OCI-LY3 (cell line): ENCODE results near the gene TOLLIP.

Experiments used
- H2AFZ ChIP-seq: fragments of 200-600, 300-600 bp; shearing (Covaris generic); 2 replicates; pipeline ENCODE4 v1.6.0; 2014; ENCODE audit warnings: antibody characterized with exemption, low read depth, low read length
- H3K27ac ChIP-seq: fragments of 200-600, 300-600 bp; sonication (generic); 2 replicates; pipeline ENCODE4 v1.5.1; 2014; ENCODE audit warnings: mild to moderate bottlenecking, low read length, moderate library complexity, mixed read lengths
- H3K27me3 ChIP-seq: fragments of 200-600, 300-600 bp; sonication (generic); 2 replicates; pipeline ENCODE4 v1.6.1; 2014; ENCODE audit warnings: low read depth, low read length, mixed read lengths
- H3K36me3 ChIP-seq: fragments of 200-600, 300-600 bp; sonication (generic); replicated peaks from 2 replicates; pipeline ENCODE3; 2014; ENCODE audit warnings: low read depth, low read length, mixed read lengths
- H3K4me1 ChIP-seq: fragments of 300-600, 200-600 bp; sonication (generic); 2 replicates; pipeline ENCODE4 v1.6.1; 2014; ENCODE audit warnings: low read length, mixed read lengths
- H3K4me2 ChIP-seq: fragments of 200-600, 300-600 bp; sonication (generic); 2 replicates; pipeline ENCODE4 v1.6.1; 2014; ENCODE audit warnings: low read length, mixed read lengths
- H3K4me3 ChIP-seq: fragments of 300-600, 200-600 bp; sonication (generic); 2 replicates; pipeline ENCODE4 v1.5.1; 2014; ENCODE audit warnings: antibody characterized with exemption, mild to moderate bottlenecking, low read length, moderate library complexity
- H3K79me2 ChIP-seq: fragments of 300-600, 200-600 bp; shearing (Covaris generic); 2 replicates; pipeline ENCODE4 v1.6.1; 2014; ENCODE audit warnings: mild to moderate bottlenecking, low read length, mixed read lengths
- H3K9ac ChIP-seq: fragments of 300-600, 200-600 bp; shearing (Covaris generic); 2 replicates; pipeline ENCODE4 v1.6.0; 2014; ENCODE audit warnings: mild to moderate bottlenecking, low read length, moderate library complexity
- H3K9me3 ChIP-seq: fragments of 200-600, 300-600 bp; shearing (Covaris generic); 2 replicates; pipeline ENCODE4 v1.6.1; 2014; ENCODE audit warnings: low read length, mixed read lengths; ENCODE audit not compliant: insufficient read depth
- H4K20me1 ChIP-seq: fragments of 200-600, 300-600 bp; sonication (generic); 2 replicates; pipeline ENCODE4 v1.6.1; 2016; ENCODE audit warnings: low read length, mixed read lengths; ENCODE audit not compliant: insufficient read depth
- EZH2phosphoT487 ChIP-seq: fragments of 200-600 bp; shearing (Covaris generic); IDR thresholded peaks from 2 replicates; pipeline ENCODE4 v1.6.1; 2018; ENCODE audit warnings: antibody characterized with exemption, mixed run types, low read depth
- TF ChIP-seq, protein P1 (sequence below): fragments of 200-600, 300-600 bp; sonication (generic); IDR thresholded peaks from 2 replicates; pipeline ENCODE4 v1.5.1; 2014; ENCODE audit warnings: antibody characterized with exemption, low read length, low read depth

The TOLLIP gene

GRCh38 chr11:1293619-1294015 is 15.8 kb downstream of the TOLLIP start:
- H3K9ac ChIP-seq = no peak overlapping the region
- no peaks in the 10 kb centered on the region for H3K9me3 ChIP-seq
- H3K4me3 ChIP-seq = no peak overlapping the region
- H3K79me2 ChIP-seq = no peaks in the 10 kb centered on the region
- H2AFZ ChIP-seq = no peak overlapping the region
- peaks cover 3% of the 10 kb centered on the region for H3K36me3 ChIP-seq
- H3K27me3 ChIP-seq = no peaks in the 10 kb centered on the region
- no peaks in the 10 kb centered on the region for H3K4me1 ChIP-seq
- H3K4me2 ChIP-seq = no peak overlapping the region
- TF ChIP-seq, protein P1, sequence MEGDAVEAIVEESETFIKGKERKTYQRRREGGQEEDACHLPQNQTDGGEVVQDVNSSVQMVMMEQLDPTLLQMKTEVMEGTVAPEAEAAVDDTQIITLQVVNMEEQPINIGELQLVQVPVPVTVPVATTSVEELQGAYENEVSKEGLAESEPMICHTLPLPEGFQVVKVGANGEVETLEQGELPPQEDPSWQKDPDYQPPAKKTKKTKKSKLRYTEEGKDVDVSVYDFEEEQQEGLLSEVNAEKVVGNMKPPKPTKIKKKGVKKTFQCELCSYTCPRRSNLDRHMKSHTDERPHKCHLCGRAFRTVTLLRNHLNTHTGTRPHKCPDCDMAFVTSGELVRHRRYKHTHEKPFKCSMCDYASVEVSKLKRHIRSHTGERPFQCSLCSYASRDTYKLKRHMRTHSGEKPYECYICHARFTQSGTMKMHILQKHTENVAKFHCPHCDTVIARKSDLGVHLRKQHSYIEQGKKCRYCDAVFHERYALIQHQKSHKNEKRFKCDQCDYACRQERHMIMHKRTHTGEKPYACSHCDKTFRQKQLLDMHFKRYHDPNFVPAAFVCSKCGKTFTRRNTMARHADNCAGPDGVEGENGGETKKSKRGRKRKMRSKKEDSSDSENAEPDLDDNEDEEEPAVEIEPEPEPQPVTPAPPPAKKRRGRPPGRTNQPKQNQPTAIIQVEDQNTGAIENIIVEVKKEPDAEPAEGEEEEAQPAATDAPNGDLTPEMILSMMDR = peak; percentile 35
- no peak for TF ChIP-seq EZH2phosphoT487
- no peak overlapping the region for H3K27ac ChIP-seq
- H4K20me1 ChIP-seq = no peaks in the 10 kb centered on the region

DNA sequence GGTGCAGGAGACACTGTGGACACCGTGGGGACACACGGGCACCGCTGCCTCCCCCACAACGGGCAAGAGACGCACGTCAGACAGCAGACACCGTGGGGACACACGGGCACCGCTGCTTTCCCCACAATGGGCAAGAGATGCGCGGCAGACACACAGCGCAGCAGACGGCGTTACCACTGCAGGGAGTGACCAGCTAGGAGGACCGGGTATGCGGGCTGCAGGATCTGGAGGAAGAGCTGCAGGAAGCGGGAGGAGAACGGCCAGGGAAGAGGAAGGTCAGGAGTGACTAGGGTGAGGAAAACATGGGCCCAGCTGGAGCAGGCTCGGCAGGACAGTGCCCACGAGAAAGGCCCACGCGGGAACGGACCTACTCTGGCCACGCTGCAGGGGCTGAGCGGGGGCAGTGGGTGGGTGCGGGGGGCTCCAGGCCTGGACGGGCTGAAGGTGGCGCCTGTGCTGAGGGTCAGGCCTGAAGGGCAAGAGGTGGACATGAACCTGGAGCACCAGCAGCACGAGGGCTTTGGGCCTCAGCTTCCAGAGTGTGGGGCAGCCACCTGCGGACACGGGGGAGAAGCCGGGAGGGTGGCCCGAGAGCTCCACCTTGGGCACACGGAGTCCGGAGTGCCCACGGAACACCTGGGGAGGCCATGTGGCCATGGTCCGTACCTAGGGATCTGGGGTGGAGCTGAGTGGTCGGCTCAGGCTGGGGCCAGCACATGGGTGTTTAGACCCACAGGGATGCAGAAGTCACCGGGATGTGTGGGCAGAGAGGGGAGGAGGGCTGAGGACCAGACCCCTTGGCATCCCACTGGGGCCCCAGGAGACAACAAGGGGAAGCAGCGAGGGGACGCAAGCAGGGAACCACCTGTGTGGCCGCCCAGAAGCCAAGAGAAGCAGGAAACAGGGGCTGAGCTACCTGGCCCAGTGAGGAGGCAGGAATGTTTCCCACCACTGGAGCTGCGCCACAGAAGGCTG is 16.5 kb downstream of the TOLLIP start:
- no peaks in the 10 kb centered on the region for H3K9me3 ChIP-seq
- no peak overlapping the region for H3K9ac ChIP-seq
- TF ChIP-seq, protein P1 = no peak
- no peak for TF ChIP-seq EZH2phosphoT487
- no peak overlapping the region for H3K27ac ChIP-seq
- no peak overlapping the region for H3K4me3 ChIP-seq
- no peaks in the 10 kb centered on the region for H4K20me1 ChIP-seq
- no peaks in the 10 kb centered on the region for H3K4me1 ChIP-seq
- H2AFZ ChIP-seq = no peak overlapping the region
- peaks cover 5% of the 10 kb centered on the region for H3K36me3 ChIP-seq
- H3K4me2 ChIP-seq = no peak overlapping the region
- no peaks in the 10 kb centered on the region for H3K27me3 ChIP-seq
- no peaks in the 10 kb centered on the region for H3K79me2 ChIP-seq

DNA sequence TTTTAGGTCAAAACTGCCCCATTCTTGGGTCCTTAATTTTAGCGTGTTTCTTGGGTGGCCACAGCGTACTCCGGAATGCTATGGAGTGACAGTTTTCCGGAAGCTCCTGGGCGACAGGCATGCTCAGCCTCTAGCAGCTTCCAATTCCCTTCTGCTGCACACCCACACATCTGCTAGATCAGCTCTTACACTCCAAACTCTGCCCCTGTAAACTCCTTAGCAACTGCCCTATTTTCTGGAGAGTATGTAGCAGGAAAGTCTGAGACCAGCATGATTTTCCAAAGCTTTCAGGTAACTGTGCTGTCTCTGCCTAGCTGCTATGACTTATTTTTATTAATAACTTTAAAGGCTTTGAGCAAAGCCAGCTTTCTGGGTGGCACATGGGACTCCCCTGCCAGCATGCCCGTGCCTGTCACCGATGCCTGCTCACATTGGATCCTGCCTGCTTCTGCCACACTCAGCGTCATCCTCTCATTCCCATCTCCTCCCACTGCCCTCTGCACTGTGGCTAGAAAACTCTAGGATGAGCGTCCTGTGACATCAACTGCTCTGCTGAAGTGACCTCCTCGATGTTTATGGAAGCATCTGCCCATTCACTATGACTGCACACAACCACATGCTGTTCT is 17.3 kb downstream of the TOLLIP start:
- Histone ChIP-seq H3K27me3 (no peaks in the 10 kb centered on the region), H2AFZ (no peak overlapping the region), H3K9ac (no peak overlapping the region), H3K4me1 (no peaks in the 10 kb centered on the region), H3K9me3 (no peaks in the 10 kb centered on the region), H3K36me3 (peaks cover 5% of the 10 kb centered on the region), H3K79me2 (no peaks in the 10 kb centered on the region), H4K20me1 (no peaks in the 10 kb centered on the region), H3K27ac (no peak overlapping the region), H3K4me2 (no peak overlapping the region), H3K4me3 (no peak overlapping the region)
- no peak for TF ChIP-seq EZH2phosphoT487
- TF ChIP-seq, protein P1 = no peak

DNA sequence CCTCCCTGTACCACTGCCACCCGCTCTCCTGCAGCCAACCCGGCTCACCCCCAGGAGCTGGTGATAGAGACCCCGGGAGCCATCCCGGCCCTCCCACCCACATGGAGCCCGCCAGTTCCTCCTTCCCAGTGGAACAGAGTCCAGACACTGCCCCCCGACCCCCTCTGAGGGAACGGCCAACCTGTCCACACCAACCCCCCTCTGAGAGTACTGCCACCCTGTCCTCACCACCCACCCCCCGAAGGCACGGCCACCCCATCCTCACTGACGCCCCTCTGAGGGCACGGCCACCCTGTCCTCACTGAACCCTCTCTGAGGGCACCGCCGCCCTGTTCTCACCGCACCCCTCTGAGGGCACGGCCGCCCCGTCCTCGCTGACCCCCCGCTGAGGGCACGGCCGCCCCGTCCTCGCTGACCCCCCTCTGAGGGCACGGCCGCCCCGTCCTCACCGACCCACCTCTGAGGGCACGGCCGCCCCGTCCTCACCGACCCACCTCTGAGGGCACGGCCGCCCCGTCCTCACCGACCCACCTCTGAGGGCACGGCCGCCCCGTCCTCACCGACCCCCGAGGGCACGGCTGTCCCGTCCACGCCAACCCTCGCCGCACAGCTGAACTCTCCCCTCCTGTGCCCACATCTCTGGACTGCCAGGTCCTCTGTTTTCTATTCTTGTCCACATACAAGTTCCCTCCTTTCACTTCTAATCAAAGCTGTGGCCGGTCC is 18.0 kb downstream of the TOLLIP start:
- Histone ChIP-seq H4K20me1 (no peaks in the 10 kb centered on the region), H3K36me3 (peaks cover 5% of the 10 kb centered on the region)

More for the DNA sequence above, 18.0 kb downstream of the TOLLIP start:
- TF ChIP-seq, protein P1 = no peak
- TF ChIP-seq EZH2phosphoT487 = no peak
- H2AFZ ChIP-seq = no peak overlapping the region
- no peak overlapping the region for H3K9ac ChIP-seq
- H3K27ac ChIP-seq = no peak overlapping the region
- H3K4me1 ChIP-seq = no peaks in the 10 kb centered on the region
- no peaks in the 10 kb centered on the region for H3K79me2 ChIP-seq
- H3K9me3 ChIP-seq = no peaks in the 10 kb centered on the region
- H3K4me3 ChIP-seq = no peak overlapping the region
- no peak overlapping the region for H3K4me2 ChIP-seq
- no peaks in the 10 kb centered on the region for H3K27me3 ChIP-seq
